PC-3 (cell line): ENCODE data around the gene C4orf17.

Source experiments
- CTCF ChIP-seq: fragments of 300-600 bp; sonication (generic); conservative IDR thresholded peaks from 2 replicates; pipeline ENCODE4 v1.5.1; 2017; ENCODE audit warnings: antibody characterized with exemption, low read depth, mild to moderate bottlenecking, low read length
- EZH2 ChIP-seq: fragments of 300-600 bp; sonication (generic); IDR thresholded peaks from one replicate; pipeline ENCODE4 v1.6.1; 2017; ENCODE audit warnings: antibody characterized with exemption, mild to moderate bottlenecking, low read length; ENCODE audit not compliant: unreplicated experiment

- TF ChIP-seq CTCF (no peak), EZH2 (no peak)
Measured at GRCh38 chr4:99587803-99588202, 77.0 kb downstream of the C4orf17 start.
